Suprapubic skin (tissue), 4 donors: ENCODE results near the gene SCN4B.

Experiments used
- CTCF ChIP-seq, 2 donors: fragments of 200-600 bp in 1 of 2; fragments of 450-650 bp in 1 of 2; sonication (generic) in 1 of 2; IDR thresholded peaks; one replicate each; pipeline ENCODE4 v1.5.1; 2016 to 2019; ENCODE audit warnings: antibody characterized with exemption in 2 of 2, mild to moderate bottlenecking in 1 of 2, moderate library complexity in 1 of 2
- EP300 ChIP-seq: sonication (generic); formaldehyde crosslinking; IDR thresholded peaks from one replicate; pipeline ENCODE4 v1.6.1; 2017; ENCODE audit warnings: antibody characterized with exemption
- POLR2A ChIP-seq, 2 donors: fragments of 450-650 bp; IDR thresholded peaks; one replicate each; pipeline ENCODE4 v1.6.1; 2017; ENCODE audit warnings: antibody characterized with exemption in 2 of 2, mild to moderate bottlenecking in 2 of 2, moderate library complexity in 2 of 2
- POLR2AphosphoS5 ChIP-seq, 3 donors: sonication (generic); formaldehyde crosslinking; IDR thresholded peaks; one replicate each; pipeline ENCODE4 v1.6.1; 2017; ENCODE audit warnings: antibody characterized with exemption in 3 of 3

GRCh38 chr11:118151431-118151830, 1.2 kb downstream of the SCN4B start:
- no peak for TF ChIP-seq CTCF (IDR thresholded peaks at IDR 0.05)
- no peak for TF ChIP-seq POLR2AphosphoS5 (IDR thresholded peaks at IDR 0.05)
- TF ChIP-seq POLR2A (IDR thresholded peaks at IDR 0.05) = no peak
- no peak for TF ChIP-seq EP300
